HG03460 (cell line): ENCODE data around the gene RNU6-8.

ENCODE experiments used
- ATAC-seq: cut with Tn5 transposase; IDR thresholded peaks from one replicate; pipeline ENCODE4 v1.9.1; 2021; ENCODE audit not compliant: unreplicated experiment

RNU6-8 gene

GRCh38 chr14:32205554-32205953 is 2.5 kb upstream of the RNU6-8 start:
- ATAC-seq = no peak

- ATAC-seq = no peak
Observed at GRCh38 chr14:32203928-32204357, 874 bp upstream of the RNU6-8 start.

GRCh38 chr14:32202491-32202997 is 525 bp downstream of the RNU6-8 start:
- no peak for ATAC-seq

DNA sequence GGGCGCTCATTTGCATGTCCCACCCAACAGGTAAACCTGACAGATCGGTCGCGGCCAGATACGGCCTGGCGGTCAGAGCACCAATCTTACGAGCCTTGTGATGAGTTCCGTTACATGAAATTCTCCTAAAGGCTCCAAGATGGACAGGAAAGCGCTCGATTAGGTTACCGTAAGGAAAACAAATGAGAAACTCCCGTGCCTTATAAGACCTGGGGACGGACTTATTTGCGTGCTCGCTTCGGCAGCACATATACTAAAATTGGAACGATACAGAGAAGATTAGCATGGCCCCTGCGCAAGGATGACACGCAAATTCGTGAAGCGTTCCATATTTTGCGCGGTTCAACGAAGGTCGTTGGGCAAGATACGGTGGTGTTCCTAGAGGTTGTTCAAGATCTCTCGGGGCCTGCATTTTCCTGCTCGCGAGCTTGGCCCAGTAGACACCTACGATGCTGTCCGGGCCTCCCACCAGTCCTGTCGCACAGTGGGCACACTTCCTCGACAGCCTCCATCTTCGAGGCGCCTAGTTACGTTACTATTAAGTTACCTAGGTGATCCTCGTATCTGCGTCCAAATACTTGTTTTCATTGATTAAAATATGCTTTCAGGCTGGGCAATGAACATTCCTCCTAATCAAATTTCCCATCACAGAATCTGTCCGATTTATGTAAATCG is 1.1 kb downstream of the RNU6-8 start, which contains the start of gene RNU6-7:
Gene RNU6-7, plus strand, starts transcription at position 230 of the 675 bp plus-strand sequence.
- no peak for ATAC-seq

GRCh38 chr14:32201193-32201815 is 1.8 kb downstream of the RNU6-8 start:
- ATAC-seq = peak; percentile 54

- no peak for ATAC-seq
Observed at GRCh38 chr14:32200368-32201192, 2.5 kb downstream of the RNU6-8 start.

DNA sequence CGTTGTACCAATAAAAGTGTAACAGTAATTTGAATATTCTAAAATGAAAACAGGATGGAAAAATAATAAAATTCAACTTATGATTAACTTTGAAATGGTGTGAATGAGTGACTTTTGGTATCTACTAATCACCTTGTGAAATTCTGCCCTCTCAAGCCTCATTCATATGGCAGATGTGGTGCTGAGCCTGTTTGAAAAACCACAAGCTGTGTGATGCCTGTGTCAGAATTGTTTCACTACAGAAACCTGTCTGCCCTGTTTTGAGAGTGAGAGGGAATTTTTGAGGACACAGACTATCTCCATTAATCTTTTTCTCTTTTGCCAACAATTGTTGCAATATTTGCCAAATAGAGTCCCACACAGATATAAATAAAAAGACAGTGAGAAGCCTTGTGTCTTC is 5.2 kb downstream of the RNU6-8 start:
- peak; percentile 28 for ATAC-seq

DNA sequence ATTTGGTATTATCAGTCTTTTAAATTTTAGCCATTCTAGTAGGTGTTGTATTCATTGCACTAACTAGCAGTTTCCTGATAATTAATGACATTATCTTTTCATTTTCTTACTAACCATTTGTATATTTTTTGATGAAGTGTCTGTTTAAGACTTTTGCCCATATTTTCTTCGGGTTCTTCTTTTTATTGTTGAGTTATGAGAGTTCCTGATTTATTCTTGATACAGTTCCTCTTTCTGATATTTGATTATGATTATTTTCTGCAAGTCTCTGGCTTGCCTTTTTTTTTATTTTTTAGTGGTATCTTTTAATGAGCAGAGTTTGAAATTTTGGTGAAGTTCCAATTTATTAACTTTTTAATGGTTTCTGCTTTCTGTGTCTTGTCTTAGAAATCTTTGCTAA is 7.4 kb downstream of the RNU6-8 start:
- no peak for ATAC-seq

GRCh38 chr14:32193532-32193931 is 9.5 kb downstream of the RNU6-8 start:
- no peak for ATAC-seq

DNA sequence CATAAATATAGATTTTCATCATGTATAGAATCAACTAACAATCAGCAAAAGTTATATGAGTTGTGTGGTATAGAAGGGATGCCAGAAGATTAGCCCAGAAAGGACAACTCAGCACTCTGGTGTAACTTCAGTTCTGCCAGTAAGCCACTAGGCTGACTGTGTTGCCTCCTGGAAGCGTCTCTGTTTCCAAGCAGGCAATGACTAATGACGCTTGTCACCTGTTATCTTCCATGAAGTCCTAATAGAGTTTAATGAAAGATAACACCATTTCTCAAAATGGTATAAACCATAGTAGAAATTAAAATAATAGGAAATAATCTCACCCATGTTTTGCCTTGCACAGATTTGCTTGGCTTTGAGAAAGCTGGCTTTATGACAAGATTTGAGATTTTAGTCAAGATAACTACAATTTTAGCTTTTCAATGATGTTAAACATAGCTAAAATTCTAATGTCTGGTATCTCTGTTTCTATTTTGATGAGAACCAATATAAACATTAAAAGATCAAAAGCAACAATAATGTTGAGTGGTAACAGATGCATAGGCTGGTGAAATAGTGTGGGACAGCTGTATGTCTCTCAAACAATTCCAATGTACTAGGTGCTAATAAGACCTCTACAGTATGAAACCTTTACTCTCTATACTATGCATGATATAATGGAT is 10.2 kb downstream of the RNU6-8 start:
- ATAC-seq = no peak

DNA sequence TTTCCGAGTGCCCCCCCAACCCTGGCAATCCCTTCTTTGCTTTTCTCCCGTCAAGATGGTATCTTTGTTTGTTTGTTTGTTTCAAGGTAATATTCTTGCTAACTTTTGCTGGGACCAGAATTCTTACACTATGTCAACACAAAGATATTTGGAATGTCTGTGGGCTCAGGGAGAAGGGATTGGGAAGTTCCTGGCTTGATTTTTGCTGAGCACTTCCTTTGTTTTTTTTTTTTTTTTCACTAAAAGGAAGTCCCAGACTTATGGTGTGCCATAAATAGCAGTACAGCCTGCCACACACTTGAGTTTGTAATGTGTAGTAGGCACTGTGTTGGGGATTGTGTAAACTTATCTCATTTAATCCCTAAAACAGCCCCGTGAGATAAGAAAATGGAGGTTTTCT is 12.4 kb downstream of the RNU6-8 start:
- no peak for ATAC-seq

GRCh38 chr14:32189811-32190210 is 13.3 kb downstream of the RNU6-8 start:
- no peak for ATAC-seq

- ATAC-seq = no peak
Observed at GRCh38 chr14:32186248-32186647, 16.8 kb downstream of the RNU6-8 start.

- ATAC-seq = no peak
Observed at GRCh38 chr14:32185097-32185496, 18.0 kb downstream of the RNU6-8 start.

GRCh38 chr14:32183151-32184058 is 19.7 kb downstream of the RNU6-8 start:
- no peak for ATAC-seq

DNA sequence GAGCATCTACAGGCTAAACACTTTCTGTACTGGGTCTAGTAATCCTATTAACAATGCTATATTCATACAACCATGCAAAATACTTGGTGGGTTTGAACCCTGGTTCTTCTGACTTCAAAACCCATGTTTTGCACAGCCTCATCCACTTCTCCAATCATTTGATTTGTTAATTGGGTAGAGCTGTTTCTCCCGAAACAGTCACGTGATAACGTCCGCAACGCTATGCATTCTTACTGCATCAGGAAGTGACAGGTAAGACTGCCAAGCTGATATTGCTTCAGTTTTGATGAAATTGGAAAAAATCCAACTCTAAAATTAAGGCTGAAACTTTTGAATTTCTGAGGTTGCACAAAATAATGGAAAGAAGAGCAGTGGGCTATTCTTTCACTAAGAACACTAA is 31.6 kb downstream of the RNU6-8 start:
- ATAC-seq = no peak

GRCh38 chr14:32169191-32169590 is 33.9 kb downstream of the RNU6-8 start:
- ATAC-seq = no peak

GRCh38 chr14:32167907-32168306 is 35.2 kb downstream of the RNU6-8 start:
- ATAC-seq = no peak

GRCh38 chr14:32166924-32167323 is 36.1 kb downstream of the RNU6-8 start:
- ATAC-seq = no peak

DNA sequence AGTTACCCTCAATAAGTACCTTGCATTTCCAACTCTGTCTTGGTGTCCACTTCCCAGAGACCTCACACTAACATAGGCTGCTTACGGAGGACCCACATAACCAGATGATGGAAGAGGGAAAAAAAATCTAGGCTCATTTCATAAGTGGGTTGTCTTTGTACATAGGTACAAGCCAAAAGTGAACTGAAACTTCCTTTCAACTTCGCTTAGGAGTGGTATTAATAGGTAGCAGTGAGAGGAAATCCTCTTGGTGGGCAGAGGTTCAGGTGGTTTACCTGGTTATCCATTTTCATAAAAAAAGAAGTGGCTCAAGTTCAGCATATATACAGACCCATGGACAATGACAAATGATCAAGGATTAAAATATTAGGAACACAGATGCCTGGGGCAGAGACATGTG is 37.0 kb downstream of the RNU6-8 start:
- ATAC-seq = no peak
